GM12878 (cell line): Measurements from ENCODE around the gene NKD1. TPM values are rescaled to one million over a fixed set of nuclear protein-coding genes. Genes with fewer than 3 reads are reported as not detected.
A peak's percentile ranks its signal among the peaks of the same experiment; 100 is the strongest.

Experiments
- ATAC-seq: fragments of 200-7000 bp; cut with Tn5 transposase; 3 replicates; pipeline ENCODE4 v1.9.1; 2020; ENCODE audit warnings: mild to moderate bottlenecking, moderate library complexity
- BruUV-seq: library from RNA; stranded (reverse); fragments of 400-500 nt; replicated peaks from 2 replicates; lab custom pipeline; 2021; lab: Mats Ljungman, UMichigan
- CTCF ChIA-PET: fragments of 300-600 bp; sonication (Branson Sonifier 250); formaldehyde crosslinking; extraction: SDS; loops from one replicate; lab custom pipeline; 2021; ENCODE audit warnings: inconsistent platforms; lab: Yijun Ruan, JAX
- POLR2A ChIA-PET: fragments of 350-600 bp; formaldehyde crosslinking; extraction: SDS; loops from one replicate; lab custom pipeline; 2021; ENCODE audit warnings: inconsistent platforms; lab: Charles Lee
- RAD21 ChIA-PET: fragments of 300-600 bp; sonication (Branson Sonifier 250); formaldehyde crosslinking; loops from one replicate; lab custom pipeline; 2023; ENCODE audit warnings: antibody characterized with exemption; ENCODE audit not compliant: unreplicated experiment; lab: Charles Lee
- SMC1A ChIA-PET: fragments of 300-600 bp; sonication (Branson Sonifier 250); formaldehyde crosslinking; loops from one replicate; lab custom pipeline; 2023; ENCODE audit not compliant: unreplicated experiment, uncharacterized antibody; lab: Charles Lee
- DNase-seq: peaks from one replicate; pipeline ENCODE4 v3.0.0-alpha.2; 2011; ENCODE audit warnings: low read depth, low spot score
- FAIRE-seq: peaks from 3 replicates; lab custom pipeline; 2011; peaks lifted over from hg19 to GRCh38; lab: Jason Lieb, UNC
- H2AFZ ChIP-seq: 2 replicates; pipeline ENCODE4 v1.6.0; 2011; ENCODE audit warnings: low read depth, low read length, control low read depth; ENCODE audit not compliant: control insufficient read depth
- H3K27ac ChIP-seq: 2 replicates; pipeline ENCODE4 v1.5.1; 2011; ENCODE audit warnings: control low read depth; ENCODE audit not compliant: control insufficient read depth, insufficient read depth
- H3K27me3 ChIP-seq, 2 experiments: replicated peaks in 1 of 2; 2 replicates each; pipeline versions ENCODE4 v1.6.0 to v1.6.1; 2011; ENCODE audit warnings: low read length in 1 of 2; ENCODE audit not compliant: control insufficient read depth in 2 of 2, insufficient read depth in 2 of 2
- H3K36me3 ChIP-seq, 2 experiments: 2 replicates each; pipeline ENCODE4 v1.5.1; 2011; ENCODE audit warnings: low read length in 1 of 2; ENCODE audit not compliant: control insufficient read depth in 2 of 2, insufficient read depth in 2 of 2
- H3K4me1 ChIP-seq: 2 replicates; pipeline ENCODE4 v1.6.1; 2011; ENCODE audit warnings: mild to moderate bottlenecking, low read length, moderate library complexity, mixed read lengths; ENCODE audit not compliant: control insufficient read depth, insufficient read depth
- H3K4me2 ChIP-seq: 2 replicates; pipeline ENCODE4 v1.6.0; 2011; ENCODE audit warnings: control low read depth; ENCODE audit not compliant: control insufficient read depth, insufficient read depth
- H3K4me3 ChIP-seq: fragments of 200-600 bp; sonication (generic); 2 replicates; pipeline ENCODE4 v1.5.1; 2016
- H3K79me2 ChIP-seq: 2 replicates; pipeline ENCODE4 v1.6.0; 2011; ENCODE audit warnings: low read length; ENCODE audit not compliant: control insufficient read depth, insufficient read depth
- H3K9ac ChIP-seq: 2 replicates; pipeline ENCODE4 v1.8.0; 2011; ENCODE audit warnings: low read length, control low read depth, mixed read lengths; ENCODE audit not compliant: control insufficient read depth, insufficient read depth
- H3K9me3 ChIP-seq: replicated peaks from 3 replicates; pipeline ENCODE4 v1.5.1; 2011; ENCODE audit warnings: mild to moderate bottlenecking, low read length; ENCODE audit not compliant: control insufficient read depth, insufficient read depth
- H4K20me1 ChIP-seq: 2 replicates; pipeline ENCODE4 v1.6.0; 2011; ENCODE audit not compliant: control insufficient read depth, insufficient read depth
- NFYB ChIP-seq: IDR thresholded peaks from 2 replicates; pipeline ENCODE4 v1.6.1; 2011; ENCODE audit warnings: low read depth, mild to moderate bottlenecking, low read length, improper control_type of control experiment, moderate library complexity; ENCODE audit not compliant: insufficient read depth
- RAD21 ChIP-seq: IDR thresholded peaks from 2 replicates; pipeline ENCODE4 v1.6.1; 2011; ENCODE audit warnings: mild to moderate bottlenecking, low read depth, low read length, moderate library complexity; ENCODE audit not compliant: insufficient read depth
- WGBS: methylation state at CpG from one replicate; pipeline ENCODE4 v1.1.6; 2016; ENCODE audit warnings: low lambda C conversion rate; ENCODE audit not compliant: insufficient replicate concordance, insufficient coverage; ENCODE audit errors: missing lambda C conversion rate; 5-methylcytosine and 5-hydroxymethylcytosine counted together
- in situ Hi-C: fragments of 300-500 bp; cut with MboI; formaldehyde crosslinking; loops from 9 replicates; pipeline ENCODE4 v1.14.3; 2018; ENCODE audit warnings: mixed read lengths
- intact Hi-C: fragments of 100-400 bp; cut with micrococcal nuclease; formaldehyde crosslinking; loops from one replicate; pipeline ENCODE4 v1.14.2; 2022; ENCODE audit not compliant: unreplicated experiment
- polyA plus RNA-seq, 11 experiments: library from polyadenylated mRNA; depleted of rRNA in 4 of 11; unstranded in 6 of 11; stranded (reverse) in 5 of 11; fragments of >200 nt; fragmentation: Nextera tagmentation in 4 of 11; fragmentation: Illumina TruSeq in 1 of 11; extraction: Ambion mirVana in 4 of 11; extraction: Trizol in 1 of 11; gene quantifications; 1 replicate in 1 of 11; 2 replicates in 10 of 11; pipeline versions ENCODE4 v1.2.1 to v1.2.3, GENCODE V29; 2011 to 2016; ENCODE audit warnings: inconsistent platforms in 2 of 11, missing spikeins in 2 of 11, low read depth in 1 of 11
- total RNA-seq, 4 experiments: library from RNA; depleted of rRNA in 3 of 4; stranded (reverse); fragments of >200 nt in 3 of 4; fragmentation: Illumina TruSeq in 1 of 4; extraction: Trizol in 1 of 4; gene quantifications; 2 replicates each; pipeline versions ENCODE4 v1.2.1 to v1.2.3, GENCODE V29; 2013 to 2021
- TF ChIP-seq, protein P1 (sequence below), 3 experiments: IDR thresholded peaks in 2 of 3; conservative IDR thresholded peaks in 1 of 3; 2 replicates each; pipeline ENCODE4 v1.5.1; 2011; ENCODE audit warnings: low read depth in 3 of 3, low read length in 3 of 3, mild to moderate bottlenecking in 3 of 3, control low read depth in 2 of 3, moderate library complexity in 2 of 3, inconsistent platforms in 1 of 3, mixed read lengths in 1 of 3; ENCODE audit not compliant: control insufficient read depth in 2 of 3, insufficient read depth in 1 of 3; ENCODE audit errors: extremely low read depth in 1 of 3

NKD1 gene
- total and polyA plus RNA-seq, 10 of the 15 experiments (the other 5 are each of a cell fraction or from before 2014, with no cell fraction given): under 0.01 to 0.49 (median 0.04) TPM; not detected in 2

DNA sequence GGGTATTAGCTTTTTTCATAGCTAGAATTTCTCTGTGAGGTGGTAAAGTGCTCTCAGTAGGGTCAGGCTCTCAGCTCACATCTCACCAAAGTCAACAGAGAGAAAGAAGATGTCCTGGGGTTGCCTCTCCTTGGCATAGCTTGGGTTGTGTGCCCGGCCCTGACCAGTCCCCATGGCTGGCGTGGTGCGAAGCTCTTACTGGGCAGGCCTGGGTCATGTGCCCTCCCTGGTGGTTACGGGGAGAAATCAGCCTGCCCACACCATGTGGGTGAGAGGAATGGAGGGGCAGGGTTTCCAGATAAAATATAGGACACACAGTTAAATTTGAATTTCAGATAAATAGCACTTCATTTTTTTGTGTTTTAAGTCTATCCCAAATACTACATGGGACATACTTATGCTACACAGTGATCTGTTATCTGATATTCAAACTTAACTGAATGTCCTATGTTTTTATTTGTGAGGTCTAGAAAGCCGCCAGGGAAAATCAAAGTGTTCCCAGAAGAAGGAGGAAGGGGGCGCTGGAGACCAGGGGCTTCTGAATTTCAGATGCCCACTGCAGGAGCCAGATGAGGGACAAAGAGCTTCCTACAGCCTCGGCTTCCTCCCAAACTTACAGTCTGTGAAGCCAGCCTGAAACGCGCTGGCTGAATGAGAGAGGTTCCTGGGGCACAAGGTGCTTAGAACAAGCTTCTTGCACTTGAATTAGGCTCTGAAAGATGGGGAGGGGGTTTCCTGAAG is 45.4 kb downstream of the NKD1 start:
- Histone ChIP-seq H3K27ac (no peak overlapping the region), H3K36me3 (no peaks in the 10 kb centered on the region), H3K9ac (no peak overlapping the region), H4K20me1 (no peaks in the 10 kb centered on the region), H3K4me2 (no peak overlapping the region), H3K9me3 (no peaks in the 10 kb centered on the region), H3K4me1 (peaks cover 9% of the 10 kb centered on the region), H2AFZ (no peak overlapping the region), H3K27me3 (no peaks in the 10 kb centered on the region), H3K79me2 (no peaks in the 10 kb centered on the region), H3K4me3 (no peak overlapping the region)
- RAD21 ChIA-PET: interaction anchor here (0.6 to 1.3 kb wide), 3 partner anchors 69 to 1980 kb away, joined by 3 to 4 read pairs (median 3); no protein-coding TSS in a partner anchor
- in situ Hi-C loops (no loop called here), intact Hi-C loops (no loop called here)
- POLR2A ChIA-PET: no interaction called here
- TF ChIP-seq, protein P1, sequence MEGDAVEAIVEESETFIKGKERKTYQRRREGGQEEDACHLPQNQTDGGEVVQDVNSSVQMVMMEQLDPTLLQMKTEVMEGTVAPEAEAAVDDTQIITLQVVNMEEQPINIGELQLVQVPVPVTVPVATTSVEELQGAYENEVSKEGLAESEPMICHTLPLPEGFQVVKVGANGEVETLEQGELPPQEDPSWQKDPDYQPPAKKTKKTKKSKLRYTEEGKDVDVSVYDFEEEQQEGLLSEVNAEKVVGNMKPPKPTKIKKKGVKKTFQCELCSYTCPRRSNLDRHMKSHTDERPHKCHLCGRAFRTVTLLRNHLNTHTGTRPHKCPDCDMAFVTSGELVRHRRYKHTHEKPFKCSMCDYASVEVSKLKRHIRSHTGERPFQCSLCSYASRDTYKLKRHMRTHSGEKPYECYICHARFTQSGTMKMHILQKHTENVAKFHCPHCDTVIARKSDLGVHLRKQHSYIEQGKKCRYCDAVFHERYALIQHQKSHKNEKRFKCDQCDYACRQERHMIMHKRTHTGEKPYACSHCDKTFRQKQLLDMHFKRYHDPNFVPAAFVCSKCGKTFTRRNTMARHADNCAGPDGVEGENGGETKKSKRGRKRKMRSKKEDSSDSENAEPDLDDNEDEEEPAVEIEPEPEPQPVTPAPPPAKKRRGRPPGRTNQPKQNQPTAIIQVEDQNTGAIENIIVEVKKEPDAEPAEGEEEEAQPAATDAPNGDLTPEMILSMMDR (IDR thresholded peaks at IDR 0.05 in 2 of 3, conservative IDR thresholded peaks at IDR 0.05 in 1 of 3; ENCODE audit: control insufficient read depth in 2 of 3, extremely low read depth in 1 of 3, insufficient read depth in 1 of 3, low read depth in 3 of 3, low read length in 3 of 3): peak in 1 of 3 experiments; percentile 17; a peak in 1 of 6 replicates
- TF ChIP-seq RAD21: peak; percentile 31; the same call in 1 of the 2 replicates
- no peak for TF ChIP-seq NFYB
- SMC1A ChIA-PET: interaction anchor here (1.0 to 1.4 kb wide), 3 partner anchors 73 to 213 kb away, joined by 3 to 6 read pairs (median 4); no protein-coding TSS in a partner anchor
- CTCF ChIA-PET: interaction anchor here (1.0 to 2.5 kb wide), 4 partner anchors 72 to 213 kb away, joined by 3 to 15 read pairs (median 4); no protein-coding TSS in a partner anchor
- 65% methylated on average over 9 of the region's 9 CpGs for WGBS
- no TSS peak for BruUV-seq
- FAIRE-seq (no peak), DNase-seq (no peak), ATAC-seq (no peak)
